K562 (cell line): Measurements from ENCODE around the gene PSMA5. TPM values are rescaled to one million over a fixed set of nuclear protein-coding genes. Genes with fewer than 3 reads are reported as not detected.
"Not testable (repeated sequence)": the region's sequence is repeated elsewhere in the genome, so short reads cannot be mapped to it uniquely, and the experiment has no call there.

ENCODE experiments used
- ATAC-seq: fragments of 200-7000 bp; cut with Tn5 transposase; 3 replicates; pipeline ENCODE4 v1.9.1; 2020; ENCODE audit warnings: moderate library complexity
- BruUV-seq: library from RNA; stranded (reverse); fragments of 400-500 nt; replicated peaks from 2 replicates; lab custom pipeline; 2021; lab: Mats Ljungman, UMichigan
- CTCF ChIA-PET: fragments of 300-600 bp; formaldehyde crosslinking; extraction: SDS; loops from one replicate; lab custom pipeline; 2021; ENCODE audit warnings: low intra/inter-chr PET ratio; lab: Yijun Ruan, JAX
- POLR2A ChIA-PET: fragments of 300-600, 350-650 bp; sonication (Branson Sonifier 250); formaldehyde crosslinking; extraction: SDS; loops from one replicate; lab custom pipeline; 2021; ENCODE audit warnings: antibody characterized with exemption, inconsistent platforms; lab: Yijun Ruan, JAX
- DNase-seq, 4 experiments: peaks; one replicate each; pipeline versions ENCODE4 v3.0.0 to v3.0.0-alpha.2; 2011 to 2018; ENCODE audit warnings: low spot score in 3 of 4, mixed read lengths in 3 of 4; ENCODE audit errors: extremely low read depth in 1 of 4
- FAIRE-seq: peaks from 2 replicates; lab custom pipeline; 2011; peaks lifted over from hg19 to GRCh38; lab: Jason Lieb, UNC
- H2AFZ ChIP-seq: 2 replicates; pipeline ENCODE4 v1.6.0; 2011; ENCODE audit warnings: low read depth, low read length, control low read depth, inconsistent platforms
- H3K27ac ChIP-seq: fragments of 200-600 bp; 3 replicates; pipeline ENCODE4 v1.8.0; 2011; ENCODE audit warnings: low read depth, mild to moderate bottlenecking, control low read depth, inconsistent platforms, low read length, moderate library complexity, mixed read lengths; ENCODE audit errors: extremely low read depth
- H3K27me3 ChIP-seq, 2 experiments: fragments of 300-600 bp in 1 of 2; 2 replicates in 1 of 2; 3 replicates in 1 of 2; pipeline versions ENCODE4 v1.6.0 to v1.8.0; 2011; ENCODE audit warnings: inconsistent platforms in 2 of 2, low read length in 2 of 2, mild to moderate bottlenecking in 1 of 2, mixed read lengths in 1 of 2, moderate library complexity in 1 of 2; ENCODE audit not compliant: control insufficient read depth in 2 of 2, insufficient read depth in 2 of 2
- H3K36me3 ChIP-seq: fragments of 300-600 bp; 3 replicates; pipeline ENCODE4 v1.8.0; 2011; ENCODE audit warnings: mild to moderate bottlenecking, low read length, inconsistent platforms; ENCODE audit not compliant: control insufficient read depth, insufficient read depth
- H3K4me1 ChIP-seq, 2 experiments: fragments of 200-600 bp in 1 of 2; replicated peaks in 1 of 2; 2 replicates in 1 of 2; 3 replicates in 1 of 2; pipeline versions ENCODE4 v1.5.1 to v1.8.0; 2011; ENCODE audit warnings: inconsistent platforms in 2 of 2, low read length in 2 of 2, mild to moderate bottlenecking in 1 of 2, mixed read lengths in 1 of 2, moderate library complexity in 1 of 2; ENCODE audit not compliant: control insufficient read depth in 2 of 2, insufficient read depth in 2 of 2
- H3K4me2 ChIP-seq: 2 replicates; pipeline ENCODE4 v1.6.1; 2011; ENCODE audit warnings: low read length, control low read depth, inconsistent platforms, mixed read lengths; ENCODE audit not compliant: insufficient read depth
- H3K4me3 ChIP-seq: fragments of 200-600 bp; sonication (generic), shearing (Covaris generic); 2 replicates; pipeline ENCODE4 v1.5.1; 2016; ENCODE audit warnings: control low read depth, inconsistent platforms
- H3K79me2 ChIP-seq: fragments of 200-600 bp; 3 replicates; pipeline ENCODE4 v1.8.0; 2011; ENCODE audit warnings: low read length, inconsistent platforms; ENCODE audit not compliant: control insufficient read depth, insufficient read depth
- H3K9ac ChIP-seq, 2 experiments: 2 replicates each; pipeline versions ENCODE4 v1.6.0 to v1.6.1; 2011; ENCODE audit warnings: low read depth in 2 of 2, low read length in 2 of 2, control low read depth in 1 of 2, inconsistent platforms in 1 of 2, mild to moderate bottlenecking in 1 of 2, mixed read lengths in 1 of 2; ENCODE audit not compliant: insufficient read depth in 1 of 2
- H3K9me1 ChIP-seq: one replicate; pipeline ENCODE4 v1.6.0; 2011; ENCODE audit warnings: inconsistent platforms, mild to moderate bottlenecking, low read length, moderate library complexity; ENCODE audit not compliant: control insufficient read depth, insufficient read depth
- H3K9me3 ChIP-seq: replicated peaks from 2 replicates; pipeline ENCODE4 v1.5.1; 2011; ENCODE audit warnings: low read depth, low read length, inconsistent platforms; ENCODE audit not compliant: control insufficient read depth, insufficient read depth
- H4K20me1 ChIP-seq: replicated peaks from 2 replicates; pipeline ENCODE4 v1.6.1; 2011; ENCODE audit warnings: low read length, inconsistent platforms, mixed read lengths; ENCODE audit not compliant: control insufficient read depth, insufficient read depth
- ATF6 ChIP-seq: sonication (generic); formaldehyde crosslinking; IDR thresholded peaks from 2 replicates; pipeline ENCODE4 v1.4.0; 2020; ENCODE audit warnings: mild to moderate bottlenecking, missing genetic modification reagents
- DDX20 ChIP-seq: fragments of 450-650 bp; IDR thresholded peaks from 2 replicates; pipeline ENCODE4 v1.6.1; 2016; ENCODE audit warnings: missing genetic modification characterization, low read depth, mild to moderate bottlenecking, missing compliant biosample characterization, moderate library complexity
- SMARCE1 ChIP-seq: fragments of 450-650 bp; IDR thresholded peaks from 2 replicates; pipeline ENCODE4 v1.7.1; 2016; ENCODE audit warnings: mild to moderate bottlenecking
- SP2 ChIP-seq: IDR thresholded peaks from 2 replicates; pipeline ENCODE4 v1.6.1; 2011; ENCODE audit warnings: mild to moderate bottlenecking, low read depth, low read length, moderate library complexity; ENCODE audit not compliant: poor library complexity, severe bottlenecking; ENCODE audit errors: extremely low read depth
- SRSF7 ChIP-seq: fragments of 200-400 bp; formaldehyde crosslinking; optimal IDR thresholded peaks from 2 replicates; pipeline ENCODE3; 2017; ENCODE audit warnings: mild to moderate bottlenecking, low read depth, low read length
- TSC22D4 ChIP-seq: fragments of 450-650 bp; IDR thresholded peaks from 2 replicates; pipeline ENCODE4 v1.6.1; 2016; ENCODE audit warnings: missing genetic modification characterization, missing biosample characterization, control low read depth
- ZFP30 ChIP-seq: fragments of 250-450 bp; sonication (Bioruptor Pico); IDR thresholded peaks from 2 replicates; pipeline ENCODE4 v1.8.0; 2022; ENCODE audit warnings: moderate library complexity, mild to moderate bottlenecking, inconsistent platforms, borderline replicate concordance
- ZNF311 ChIP-seq: fragments of 250-450 bp; sonication (Bioruptor Pico); IDR thresholded peaks from 2 replicates; pipeline ENCODE4 v1.4.0; 2020; ENCODE audit warnings: mild to moderate bottlenecking, moderate library complexity
- WGBS: fragments of 100-300 bp; shearing (Covaris generic); methylation state at CpG from one replicate; pipeline ENCODE4 v1.1.6; 2016; ENCODE audit warnings: low coverage, mixed read lengths; ENCODE audit not compliant: insufficient coverage; ENCODE audit errors: missing lambda C conversion rate; 5-methylcytosine and 5-hydroxymethylcytosine counted together
- in situ Hi-C: fragments of 300-500 bp; cut with MboI; formaldehyde crosslinking; loops from 4 replicates; pipeline ENCODE4 v1.15.0; 2018; ENCODE audit warnings: inconsistent platforms, mixed read lengths
- intact Hi-C: fragments of 100-400 bp; cut with micrococcal nuclease; formaldehyde crosslinking; loops from 2 replicates; pipeline ENCODE4 v1.14.2; 2022
- polyA plus RNA-seq, 8 experiments: library from polyadenylated mRNA; depleted of rRNA in 4 of 8; stranded (reverse) in 5 of 8; unstranded in 3 of 8; fragments of >200 nt; fragmentation: Nextera tagmentation in 2 of 8; fragmentation: Illumina TruSeq in 1 of 8; extraction: Ambion mirVana in 2 of 8; extraction: Trizol in 1 of 8; gene quantifications; 2 replicates each; pipeline versions ENCODE4 v1.2.1 to v1.2.3, GENCODE V29; 2011 to 2014; ENCODE audit warnings: inconsistent platforms in 1 of 8, missing spikeins in 1 of 8
- total RNA-seq, 7 experiments: library from RNA; depleted of rRNA in 6 of 7; stranded (reverse); fragments of >200 nt in 6 of 7; fragmentation: Illumina TruSeq in 2 of 7; extraction: Trizol in 2 of 7; gene quantifications; 2 replicates each; pipeline versions ENCODE4 v1.2.1 to v1.2.3, GENCODE V29; 2011 to 2021; ENCODE audit warnings: low replicate concordance in 1 of 7

PSMA5 gene
- total and polyA plus RNA-seq, 9 of the 15 experiments (the other 6 are each of a cell fraction or from before 2014, with no cell fraction given), result 82.6 to 542 (median 287) TPM

- Histone ChIP-seq H3K4me1 (peaks cover 6 to 11% of the 10 kb centered on the region in 2 experiments; a peak in 4 of 5 replicates), H3K27me3 (peaks cover 53 to 86% of the 10 kb centered on the region in 2 experiments)
- DNase-seq, H3K9me1 ChIP-seq, FAIRE-seq, H4K20me1 ChIP-seq, in situ Hi-C loops, H3K79me2 ChIP-seq, H2AFZ ChIP-seq, ATAC-seq, intact Hi-C loops, H3K27ac ChIP-seq, BruUV-seq, H3K9me3 ChIP-seq, H3K9ac ChIP-seq, H3K36me3 ChIP-seq, H3K4me2 ChIP-seq, H3K4me3 ChIP-seq: not testable (repeated sequence)
- CTCF ChIA-PET, result interaction anchor here (0.5 kb wide), 1 partner anchor 95 kb away, joined by 3 read pairs; no protein-coding TSS in a partner anchor
- whole genome bisulfite sequencing, result 5% methylated on average over 12 of the region's 12 CpGs
- POLR2A ChIA-PET, result interaction anchor here (0.6 kb wide), 1 partner anchor 94 kb away, joined by 3 read pairs; no protein-coding TSS in a partner anchor
These were observed 47.2 kb upstream of the PSMA5 start for GRCh38 chr1:109473284-109474057.

- intact Hi-C loops (no loop called here), in situ Hi-C loops (no loop called here)
- no peaks in the 10 kb centered on the region for H3K36me3 ChIP-seq
- DNase-seq (no peak), ATAC-seq (no peak), FAIRE-seq (no peak)
- no peak overlapping the region for H3K27ac ChIP-seq
- H3K9ac ChIP-seq, result no peak overlapping the region
- H3K9me3 ChIP-seq, result no peaks in the 10 kb centered on the region
- H2AFZ ChIP-seq, result no peak overlapping the region
- ChIA-PET POLR2A (no interaction called here), CTCF (interaction anchor here (0.5 kb wide), 1 partner anchor 95 kb away, joined by 3 read pairs; no protein-coding TSS in a partner anchor)
- peaks cover 56 to 83% of the 10 kb centered on the region in 2 experiments for H3K27me3 ChIP-seq
- H3K9me1 ChIP-seq, result no peaks in the 10 kb centered on the region
- no peaks in the 10 kb centered on the region; the same call in 1 of the 2 replicates for H4K20me1 ChIP-seq
- H3K4me3 ChIP-seq, result no peak overlapping the region
- no TSS peak for BruUV-seq
- WGBS, result 0% methylated on average over 3 of the region's 3 CpGs
- no peak overlapping the region for H3K4me2 ChIP-seq
- H3K4me1 ChIP-seq, result peaks cover 6 to 8% of the 10 kb centered on the region in 2 experiments; a peak in 4 of 5 replicates
- H3K79me2 ChIP-seq, result no peaks in the 10 kb centered on the region
- TF ChIP-seq TSC22D4 (tag), result no peak
- TF ChIP-seq SP2, result no peak
- TF ChIP-seq ZNF311, result no peak
- no peak for TF ChIP-seq SRSF7
- no peak for TF ChIP-seq SMARCE1
- no peak for TF ChIP-seq ZFP30 (CRISPR knock-in tag)
- no peak for TF ChIP-seq DDX20 (tag)
- no peak for TF ChIP-seq ATF6 (CRISPR knock-in tag)
These were observed 46.5 kb upstream of the PSMA5 start for GRCh38 chr1:109472779-109473178.
